Testis (tissue), 3 donors: Measurements from ENCODE around the gene TBC1D24. TPM values are rescaled to one million over a fixed set of nuclear protein-coding genes. Genes with fewer than 3 reads are reported as not detected.

Source experiments
- DNase-seq: peaks from one replicate; pipeline ENCODE4 v3.0.0-alpha.2; 2019
- H3K27ac ChIP-seq, 2 donors: fragments of 200-600 bp; sonication (generic); one replicate each; pipeline ENCODE4 v1.5.1; 2019
- H3K27me3 ChIP-seq: fragments of 200-600 bp; sonication (generic); one replicate; pipeline ENCODE4 v1.5.1; 2019
- H3K36me3 ChIP-seq: fragments of 200-600 bp; sonication (generic); one replicate; pipeline ENCODE4 v1.5.1; 2017; ENCODE audit warnings: low read depth; ENCODE audit errors: missing control alignments
- H3K4me1 ChIP-seq: fragments of 200-600 bp; sonication (generic); one replicate; pipeline ENCODE4 v1.5.1; 2019
- H3K4me3 ChIP-seq, 2 donors: fragments of 200-600 bp; sonication (generic); one replicate each; pipeline ENCODE4 v1.5.1; 2017 to 2019
- H3K9me3 ChIP-seq: fragments of 200-600 bp; sonication (generic); one replicate; pipeline ENCODE4 v1.5.1; 2017
- CTCF ChIP-seq, 3 experiments: fragments of 450-650 bp in 2 of 3; fragments of 200-600 bp in 1 of 3; sonication (generic) in 1 of 3; IDR thresholded peaks; one replicate each; pipeline ENCODE4 v1.5.1; 2016 to 2019; ENCODE audit warnings: antibody characterized with exemption in 3 of 3, mild to moderate bottlenecking in 2 of 3, moderate library complexity in 1 of 3
- POLR2A ChIP-seq: fragments of 450-650 bp; IDR thresholded peaks from one replicate; pipeline ENCODE4 v1.6.1; 2017; ENCODE audit warnings: antibody characterized with exemption, mild to moderate bottlenecking, moderate library complexity
- WGBS, 2 donors: methylation state at CpG; one replicate each; pipeline ENCODE4 v1.1.5; 2018; 5-methylcytosine and 5-hydroxymethylcytosine counted together
- intact Hi-C: fragments of 100-400 bp; cut with DNase I; formaldehyde crosslinking; loops from one replicate; pipeline ENCODE4 v1.15.1; 2023; ENCODE audit warnings: low total_unique reads
- polyA plus RNA-seq: library from polyadenylated mRNA; stranded (reverse); fragments of 350-450 nt; fragmentation: Illumina TruSeq; extraction: RNeasy Lipid Tissue Mini Kit (QIAGEN cat#74804); gene quantifications from one replicate; pipeline ENCODE4 v1.2.3, GENCODE V29; 2014; ENCODE audit warnings: low read depth, low replicate concordance; ENCODE audit not compliant: insufficient read depth
- total RNA-seq, 2 donors: library from RNA; depleted of rRNA; stranded (reverse); fragments of >200 nt; gene quantifications; one replicate each; pipeline ENCODE4 v1.2.3, GENCODE V29; 2016

The TBC1D24 gene
- total and polyA plus RNA-seq, 3 donors from 2014 or later = 5.3 to 13.5 (median 11.2) TPM

GRCh38 chr16:2518823-2519710, 44.1 kb downstream of the TBC1D24 start:
- TF ChIP-seq CTCF (IDR thresholded peaks at IDR 0.05) = no peak
- no peak for TF ChIP-seq POLR2A
- Histone ChIP-seq H3K4me1 (peaks cover 59% of the 10 kb centered on the region), H3K9me3 (no peaks in the 10 kb centered on the region), H3K36me3 (no peaks in the 10 kb centered on the region), H3K27me3 (no peaks in the 10 kb centered on the region), H3K4me3 (peak overlapping the region in 1 of 2 donors; percentile 66), H3K27ac (peak overlapping the region in 1 of 2 donors; percentile 73)
- 60 to 80% methylated on average over 14 to 39 of the region's 39 CpGs for WGBS, 2 donors
- intact Hi-C loops = no loop called here
- DNase-seq = no peak

GRCh38 chr16:2519711-2520080, 44.8 kb downstream of the TBC1D24 start:
- Histone ChIP-seq H3K27ac (peak overlapping the region; percentile 65 to 73), H3K36me3 (no peaks in the 10 kb centered on the region), H3K9me3 (no peaks in the 10 kb centered on the region), H3K4me1 (peaks cover 58% of the 10 kb centered on the region), H3K4me3 (peak overlapping the region; percentile 64 to 66), H3K27me3 (no peaks in the 10 kb centered on the region)
- no peak for TF ChIP-seq CTCF (IDR thresholded peaks at IDR 0.05)
- no peak for TF ChIP-seq POLR2A
- DNase-seq = no peak
- intact Hi-C loops = no loop called here
- 25 to 43% methylated on average over 19 to 21 of the region's 22 CpGs for WGBS, 2 donors

GRCh38 chr16:2520097-2520783, 45.3 kb downstream of the TBC1D24 start, which contains the start of gene AMDHD2:
TSS of gene AMDHD2 (plus strand) at chr16:2520371. CDS start at chr16:2520459, 88 bp downstream.
- 0 to 1% methylated on average over 1 to 31 of the region's 83 CpGs for WGBS, 2 donors
- Histone ChIP-seq H3K9me3 (no peaks in the 10 kb centered on the region), H3K27me3 (no peaks in the 10 kb centered on the region), H3K4me1 (peaks cover 53% of the 10 kb centered on the region), H3K4me3 (peak within 1 kb of the TSS; percentile 64 to 66), H3K27ac (peak within 1 kb of the TSS; percentile 65 to 73), H3K36me3 (no peaks in the 10 kb centered on the region)
- intact Hi-C loops = no loop called here
- no peak for TF ChIP-seq CTCF (IDR thresholded peaks at IDR 0.05)
- TF ChIP-seq POLR2A = no peak
- peak; percentile 95 for DNase-seq

DNA sequence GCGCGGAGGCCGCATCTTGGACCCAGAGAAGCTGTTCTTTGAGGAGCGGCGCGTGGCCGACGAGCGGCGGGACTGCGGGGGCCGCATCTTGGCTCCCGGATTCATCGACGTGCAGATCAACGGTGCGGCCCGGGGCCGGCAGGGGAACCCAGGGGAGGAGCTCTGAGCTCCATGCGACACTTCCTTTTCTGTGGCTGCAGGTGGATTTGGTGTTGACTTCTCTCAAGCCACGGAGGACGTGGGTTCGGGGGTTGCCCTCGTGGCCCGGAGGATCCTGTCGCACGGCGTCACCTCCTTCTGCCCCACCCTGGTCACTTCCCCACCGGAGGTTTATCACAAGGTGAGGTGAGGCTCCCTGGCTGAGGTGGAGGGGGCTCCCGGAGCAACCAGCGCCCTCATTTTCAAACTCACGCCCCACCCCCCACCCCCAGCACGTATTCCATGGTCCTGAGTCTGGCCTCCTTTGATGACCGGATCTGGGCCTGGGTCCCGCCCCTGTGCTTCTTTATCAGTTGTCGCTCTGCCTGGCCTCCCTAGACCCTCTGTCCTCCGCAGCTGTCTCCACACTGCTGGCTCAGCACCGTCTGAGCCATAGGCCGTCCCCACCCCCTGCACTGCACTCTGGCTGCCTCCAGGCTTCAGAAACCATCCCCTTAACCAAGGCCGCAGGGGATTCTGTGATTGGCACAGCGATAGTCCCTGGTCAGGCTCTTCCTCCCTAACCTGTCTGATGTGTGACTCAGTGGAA, 46.0 kb downstream of the TBC1D24 start:
- no peak for DNase-seq
- WGBS, 2 donors = 17 to 22% methylated on average over 12 to 38 of the region's 41 CpGs

More for the DNA sequence above, 46.0 kb downstream of the TBC1D24 start:
- Histone ChIP-seq H3K27ac (peak overlapping the region; percentile 59 to 73), H3K4me1 (peaks cover 48% of the 10 kb centered on the region), H3K4me3 (peak overlapping the region; percentile 64 to 66), H3K36me3 (no peaks in the 10 kb centered on the region), H3K9me3 (no peaks in the 10 kb centered on the region), H3K27me3 (no peaks in the 10 kb centered on the region)
- intact Hi-C loops = no loop called here
- TF ChIP-seq POLR2A (no peak), CTCF (IDR thresholded peaks at IDR 0.05) (no peak)
